PC-3 (cell line): ENCODE data around the gene LMAN2. TPM values are rescaled to one million over a fixed set of nuclear protein-coding genes. Genes with fewer than 3 reads are reported as not detected.
A peak's percentile ranks its signal among the peaks of the same experiment; 100 is the strongest.

Source experiments
- ATAC-seq: fragments of 200-7000 bp; cut with Tn5 transposase; 2 replicates; pipeline ENCODE4 v1.9.1; 2020; ENCODE audit warnings: mild to moderate bottlenecking, moderate library complexity
- BruUV-seq: library from RNA; stranded (reverse); fragments of 400-500 nt; replicated peaks from 2 replicates; lab custom pipeline; 2021; lab: Mats Ljungman, UMichigan
- CTCF ChIA-PET: fragments of 300-600 bp; sonication (Branson Sonifier 250); formaldehyde crosslinking; loops from one replicate; lab custom pipeline; 2022; ENCODE audit warnings: antibody characterized with exemption; lab: Charles Lee
- POLR2A ChIA-PET: fragments of 300-600 bp; sonication (Branson Sonifier 250); formaldehyde crosslinking; loops from one replicate; lab custom pipeline; 2022; ENCODE audit warnings: antibody characterized with exemption; ENCODE audit not compliant: unreplicated experiment; lab: Charles Lee
- DNase-seq: peaks from one replicate; pipeline ENCODE4 v3.0.0-alpha.2; 2015
- H2AFZ ChIP-seq: fragments of 300-600 bp; sonication (generic); 2 replicates; pipeline ENCODE4 v1.6.0; 2016; ENCODE audit warnings: antibody characterized with exemption, low read length
- H3F3A ChIP-seq: fragments of 300-600 bp; sonication (generic); one replicate; pipeline ENCODE4 v1.6.0; 2017; ENCODE audit warnings: antibody characterized with exemption, low read length, control low read depth, mild to moderate bottlenecking; ENCODE audit not compliant: unreplicated experiment
- H3K27ac ChIP-seq: fragments of 300-600 bp; sonication (generic); 2 replicates; pipeline ENCODE4 v1.5.1; 2016; ENCODE audit warnings: mild to moderate bottlenecking, low read length
- H3K27me3 ChIP-seq: fragments of 300-600 bp; sonication (generic); 2 replicates; pipeline ENCODE4 v1.6.1; 2016; ENCODE audit warnings: low read length, mixed read lengths
- H3K36me3 ChIP-seq: fragments of 300-600 bp; sonication (generic); 2 replicates; pipeline ENCODE4 v1.6.1; 2016; ENCODE audit warnings: low read depth, mixed run types, low read length, mixed read lengths
- H3K4me1 ChIP-seq: fragments of 300-600 bp; sonication (generic); 2 replicates; pipeline ENCODE4 v1.5.1; 2016; ENCODE audit warnings: low read length; ENCODE audit not compliant: insufficient read depth
- H3K4me2 ChIP-seq: fragments of 300-600 bp; sonication (generic); 2 replicates; pipeline ENCODE4 v1.6.0; 2016; ENCODE audit warnings: low read length
- H3K4me3 ChIP-seq: fragments of 300-600 bp; sonication (generic); 2 replicates; pipeline ENCODE4 v1.5.1; 2016; ENCODE audit warnings: mild to moderate bottlenecking, low read length, mixed read lengths
- H3K79me2 ChIP-seq: fragments of 300-600 bp; sonication (generic); 2 replicates; pipeline ENCODE4 v1.6.1; 2017; ENCODE audit warnings: low read length, mixed read lengths
- H3K9ac ChIP-seq: fragments of 300-600 bp; sonication (generic); 2 replicates; pipeline ENCODE4 v1.6.0; 2016; ENCODE audit warnings: mild to moderate bottlenecking, low read length
- H3K9me2 ChIP-seq: fragments of 300-600 bp; sonication (generic); replicated peaks from 2 replicates; pipeline ENCODE4 v1.6.1; 2016; ENCODE audit warnings: mixed run types, low read length, mixed read lengths
- H3K9me3 ChIP-seq: fragments of 300-600 bp; sonication (generic); 2 replicates; pipeline ENCODE4 v1.6.1; 2016; ENCODE audit warnings: low read length, mixed read lengths
- H4K20me1 ChIP-seq: fragments of 300-600 bp; sonication (generic); 2 replicates; pipeline ENCODE4 v1.6.1; 2016; ENCODE audit warnings: low read length, mixed read lengths
- CTCF ChIP-seq: fragments of 300-600 bp; sonication (generic); conservative IDR thresholded peaks from 2 replicates; pipeline ENCODE4 v1.5.1; 2017; ENCODE audit warnings: antibody characterized with exemption, low read depth, mild to moderate bottlenecking, low read length
- EZH2 ChIP-seq: fragments of 300-600 bp; sonication (generic); IDR thresholded peaks from one replicate; pipeline ENCODE4 v1.6.1; 2017; ENCODE audit warnings: antibody characterized with exemption, mild to moderate bottlenecking, low read length; ENCODE audit not compliant: unreplicated experiment
- EZH2phosphoT487 ChIP-seq: fragments of 300-600 bp; sonication (generic); IDR thresholded peaks from 2 replicates; pipeline ENCODE4 v1.6.1; 2018; ENCODE audit warnings: mild to moderate bottlenecking, antibody characterized with exemption, low read length, borderline replicate concordance
- intact Hi-C: fragments of 100-400 bp; cut with micrococcal nuclease; formaldehyde crosslinking; loops from 2 replicates; pipeline ENCODE4 v1.9.0; 2023
- total RNA-seq: library from RNA; depleted of rRNA; stranded (reverse); fragments of >200 nt; gene quantifications from 2 replicates; pipeline ENCODE4 v1.2.3, GENCODE V29; 2014

Gene LMAN2
- total RNA-seq, 1 experiment from 2014 or later, result 310 TPM

DNA sequence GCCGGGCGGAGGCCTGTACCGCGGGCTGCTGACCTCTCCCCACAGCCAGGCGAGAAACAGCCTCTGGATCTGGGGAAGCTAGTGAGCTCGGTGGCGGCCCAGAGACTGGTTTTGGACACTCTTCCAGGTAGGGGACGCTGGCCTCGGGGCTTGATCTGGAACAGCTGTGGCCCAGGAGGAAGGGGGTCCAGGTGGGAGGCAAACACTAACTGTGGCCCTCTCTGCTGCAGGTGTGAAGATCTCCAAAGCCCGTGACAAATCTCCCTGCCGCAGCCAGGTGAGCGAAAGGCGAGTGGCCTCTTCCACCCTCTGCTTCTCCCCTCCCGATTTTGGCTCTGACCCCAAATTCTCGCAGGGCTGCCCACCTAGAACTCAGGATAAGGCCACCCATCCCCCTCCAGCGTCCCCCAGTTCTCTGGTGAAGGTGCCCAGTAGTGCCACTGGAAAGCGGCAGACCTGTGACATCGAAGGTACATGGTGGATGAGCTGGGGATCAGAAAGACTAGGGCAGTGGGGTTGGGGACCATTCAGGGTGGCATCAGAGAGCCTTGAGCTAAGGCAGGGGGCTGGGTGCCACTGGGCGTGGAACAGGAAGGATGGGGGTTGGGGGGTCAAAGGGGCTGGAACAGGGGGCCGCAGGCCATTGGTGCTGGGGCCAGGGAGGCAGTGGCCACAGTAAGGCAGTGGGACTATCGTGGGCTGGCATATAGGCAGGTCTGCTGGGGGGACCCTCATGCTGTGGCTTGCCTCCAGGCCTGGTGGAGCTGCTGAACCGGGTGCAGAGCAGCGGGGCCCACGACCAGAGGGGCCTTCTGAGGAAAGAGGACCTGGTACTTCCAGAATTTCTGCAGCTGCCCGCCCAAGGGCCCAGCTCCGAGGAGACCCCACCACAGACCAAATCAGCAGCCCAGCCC lies 19.9 kb upstream of the LMAN2 start:
- H3K27ac ChIP-seq, result peak overlapping the region; percentile 29; the same call in 1 of the 2 replicates

DNA sequence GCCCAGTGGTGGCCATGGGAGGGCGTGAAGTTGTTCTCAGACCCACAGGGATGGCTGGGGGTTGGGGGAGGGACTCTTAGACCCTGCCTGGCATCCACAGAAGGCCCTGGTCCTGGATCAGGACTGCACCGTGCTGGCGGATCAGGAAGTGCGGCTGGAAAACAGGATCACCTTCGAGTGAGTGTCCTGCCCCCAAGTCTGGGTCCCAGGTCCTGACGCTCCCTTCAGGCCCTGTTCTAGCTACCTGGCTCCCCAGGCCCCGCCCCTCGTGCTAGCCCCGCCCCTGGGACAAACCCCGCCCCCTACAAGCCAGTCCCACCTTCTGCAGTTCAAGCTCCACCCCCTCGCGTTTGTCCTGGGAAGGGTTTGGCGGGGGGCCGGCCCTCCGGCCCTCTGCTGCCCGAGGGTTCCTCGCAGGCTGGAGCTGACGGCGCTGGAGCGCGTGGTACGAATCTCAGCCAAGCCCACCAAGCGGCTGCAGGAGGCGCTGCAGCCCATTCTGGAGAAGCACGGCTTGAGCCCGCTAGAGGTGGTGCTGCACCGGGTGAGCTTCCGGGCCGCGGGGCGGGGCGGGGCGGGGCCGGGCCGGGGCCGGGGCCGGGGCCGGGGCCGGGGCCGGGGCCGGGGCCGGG lies 19.1 kb upstream of the LMAN2 start:
- Histone ChIP-seq H3K4me2 (peak overlapping the region; percentile 96), H3K9me2 (no peaks in the 10 kb centered on the region), H3K9me3 (no peaks in the 10 kb centered on the region), H3K27ac (no peak overlapping the region), H3K4me1 (peaks cover 6% of the 10 kb centered on the region), H3K79me2 (no peaks in the 10 kb centered on the region), H2AFZ (no peak overlapping the region), H3K36me3 (no peaks in the 10 kb centered on the region), H3K27me3 (no peaks in the 10 kb centered on the region), H3F3A (no peaks in the 10 kb centered on the region), H3K4me3 (peak overlapping the region; percentile 74), H4K20me1 (no peaks in the 10 kb centered on the region), H3K9ac (peak overlapping the region; percentile 72)
- intact Hi-C loops, result no loop called here
- BruUV-seq, result no TSS peak
- TF ChIP-seq CTCF (peak; percentile 57), EZH2 (no peak)
- peak; percentile 92 for ATAC-seq
- peak; percentile 94 for DNase-seq
- CTCF ChIA-PET, result interaction anchor here (0.5 to 3.2 kb wide), 17 partner anchors 9 to 1550 kb away, joined by 3 to 35 read pairs (median 6); partner anchors contain the start of genes GRK6 and LMAN2
- POLR2A ChIA-PET, result interaction anchor here (0.6 to 0.7 kb wide), 2 partner anchors 22 to 32 kb away, joined by 3 to 4 read pairs; no protein-coding TSS in a partner anchor

More for the DNA sequence above, 19.9 kb upstream of the LMAN2 start:
- Histone ChIP-seq H3K27me3 (no peaks in the 10 kb centered on the region), H3F3A (no peaks in the 10 kb centered on the region), H3K4me2 (peak overlapping the region; percentile 96), H3K9me3 (no peaks in the 10 kb centered on the region), H4K20me1 (no peaks in the 10 kb centered on the region), H3K4me3 (peak overlapping the region; percentile 74), H2AFZ (peak overlapping the region; percentile 78), H3K79me2 (no peaks in the 10 kb centered on the region), H3K4me1 (peaks cover 6% of the 10 kb centered on the region), H3K36me3 (no peaks in the 10 kb centered on the region), H3K9ac (peak overlapping the region; percentile 72), H3K9me2 (no peaks in the 10 kb centered on the region)
- intact Hi-C loops, result no loop called here
- ATAC-seq (no peak), DNase-seq (no peak)
- TF ChIP-seq EZH2phosphoT487 (no peak), EZH2 (no peak), CTCF (no peak)
- TSS peak; percentile 66 for BruUV-seq
- ChIA-PET CTCF (interaction anchor here (0.5 to 3.2 kb wide), 14 partner anchors 11 to 245 kb away, joined by 3 to 35 read pairs (median 7); partner anchors contain the start of gene GRK6), POLR2A (interaction anchor here (0.6 kb wide), 1 partner anchor 31 kb away, joined by 3 read pairs; no protein-coding TSS in a partner anchor)
